NCI-H510A (cell line): ENCODE data around the gene RFX8.

ENCODE experiments used
- DNase-seq: peaks from one replicate; lab custom pipeline; 2025; lab: John Stamatoyannopoulos, UW

RFX8 gene

GRCh38 chr2:101410114-101410513 lies 64.8 kb downstream of the RFX8 start:
- DNase-seq = no peak

- DNase-seq = no peak
Observed at GRCh38 chr2:101409699-101410098, 65.2 kb downstream of the RFX8 start.

GRCh38 chr2:101408925-101409324 lies 66.0 kb downstream of the RFX8 start:
- no peak for DNase-seq

DNA sequence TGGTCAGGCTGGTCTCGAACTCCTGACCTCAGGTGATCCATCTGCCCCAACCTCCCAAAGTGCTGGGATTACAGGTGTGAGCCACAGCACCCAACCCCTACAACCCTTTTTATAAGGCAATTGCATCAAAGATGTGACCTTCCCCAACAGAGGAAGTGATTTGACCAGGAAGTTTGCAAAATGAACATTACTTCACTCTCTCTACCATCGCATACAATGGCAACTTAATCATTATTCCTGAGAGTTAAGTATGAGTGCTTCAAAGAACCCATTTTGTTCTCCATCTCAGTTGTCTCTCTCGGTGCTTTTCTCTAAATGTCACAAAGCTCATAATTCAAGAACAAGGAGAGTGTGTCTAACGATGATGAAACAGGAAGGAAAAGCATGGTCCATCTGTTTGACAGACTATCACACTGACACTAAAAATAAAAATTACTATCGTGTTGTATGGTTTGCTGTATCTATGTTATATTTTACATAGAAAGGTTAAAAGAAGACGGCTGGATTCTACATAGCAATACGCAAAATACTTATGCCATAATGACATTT lies 69.5 kb downstream of the RFX8 start:
- DNase-seq = no peak

- no peak for DNase-seq
Observed at GRCh38 chr2:101403745-101404144, 71.2 kb downstream of the RFX8 start.

GRCh38 chr2:101402630-101403029 lies 72.3 kb downstream of the RFX8 start:
- no peak for DNase-seq

GRCh38 chr2:101401906-101402305 lies 73.0 kb downstream of the RFX8 start:
- DNase-seq = no peak

GRCh38 chr2:101401326-101401665 lies 73.6 kb downstream of the RFX8 start:
- no peak for DNase-seq

DNA sequence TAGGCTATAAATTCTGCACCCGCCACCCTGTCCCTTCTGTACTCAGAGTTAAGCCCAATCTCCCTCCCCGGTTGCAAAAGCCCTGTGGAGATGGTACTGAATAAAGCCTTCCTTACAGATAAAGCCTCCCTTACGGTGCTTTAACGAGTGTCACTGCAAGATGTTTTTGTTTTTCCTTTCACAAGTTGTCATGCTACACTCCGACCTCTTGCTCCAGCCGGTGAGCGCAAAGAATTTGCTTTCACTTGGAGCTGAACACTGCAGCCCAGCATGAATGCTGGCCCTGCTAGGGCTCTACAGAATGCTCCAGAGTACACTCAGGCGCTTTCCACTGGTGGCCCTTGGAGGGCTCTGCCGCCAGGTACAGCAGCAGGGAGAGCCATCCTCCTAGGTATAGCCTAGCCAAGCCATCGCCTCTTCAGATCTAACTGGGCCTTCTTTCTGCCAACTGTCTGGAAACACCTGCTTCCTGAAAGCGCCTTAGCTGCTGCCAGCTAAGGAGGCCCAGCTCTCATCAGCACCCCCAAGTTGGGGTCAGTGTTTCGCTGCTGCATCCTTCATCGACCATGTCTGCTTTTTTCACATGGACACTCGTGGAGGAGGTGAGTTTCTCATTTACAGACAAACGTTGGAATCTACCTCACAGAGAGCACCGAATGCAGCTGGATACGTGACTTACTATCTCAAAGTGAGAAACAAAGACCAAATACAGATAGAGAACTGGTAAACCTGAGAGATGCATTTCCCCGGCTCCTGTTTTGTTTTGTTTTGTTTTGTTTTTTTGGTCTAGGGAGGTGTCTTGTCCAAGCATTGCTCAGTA lies 74.2 kb downstream of the RFX8 start:
- DNase-seq = no peak

- DNase-seq = no peak
Observed at GRCh38 chr2:101400048-101400447, 74.9 kb downstream of the RFX8 start.

DNA sequence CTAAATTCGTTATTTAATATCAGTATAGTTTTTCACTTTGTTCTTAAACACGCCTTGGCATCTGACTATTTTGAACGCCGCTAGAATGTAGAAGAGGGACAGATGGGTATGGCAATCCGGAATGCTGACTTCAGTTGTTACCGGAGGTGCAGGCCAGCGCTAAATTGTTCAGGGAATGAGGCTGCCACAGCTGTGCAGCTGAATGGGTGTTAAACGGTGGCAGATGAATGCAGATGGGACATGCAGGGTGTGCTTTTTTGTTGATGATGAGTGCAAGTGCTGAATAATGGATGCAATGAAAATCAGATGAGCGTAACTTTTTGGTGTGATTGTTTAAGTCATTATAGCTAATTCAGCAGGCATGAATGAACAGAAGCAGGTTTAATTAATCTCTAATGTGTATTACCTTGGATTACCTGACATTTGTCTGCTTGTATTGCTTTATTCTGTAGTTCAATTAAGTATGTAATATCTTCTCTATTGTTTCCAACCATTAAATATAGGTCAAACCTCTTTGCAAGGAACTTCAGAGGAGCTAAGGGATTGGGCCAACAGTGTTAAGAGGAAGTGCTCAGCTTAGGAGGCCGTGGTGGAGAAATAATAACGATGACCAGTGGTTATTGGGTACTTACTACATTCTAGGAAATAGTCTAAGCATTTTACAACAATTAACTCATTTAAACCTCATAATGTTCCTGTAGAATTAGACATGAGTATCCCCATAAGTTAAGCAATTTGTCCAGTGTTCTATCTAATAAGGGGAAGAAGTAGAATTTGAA lies 75.7 kb downstream of the RFX8 start:
- DNase-seq = no peak

DNA sequence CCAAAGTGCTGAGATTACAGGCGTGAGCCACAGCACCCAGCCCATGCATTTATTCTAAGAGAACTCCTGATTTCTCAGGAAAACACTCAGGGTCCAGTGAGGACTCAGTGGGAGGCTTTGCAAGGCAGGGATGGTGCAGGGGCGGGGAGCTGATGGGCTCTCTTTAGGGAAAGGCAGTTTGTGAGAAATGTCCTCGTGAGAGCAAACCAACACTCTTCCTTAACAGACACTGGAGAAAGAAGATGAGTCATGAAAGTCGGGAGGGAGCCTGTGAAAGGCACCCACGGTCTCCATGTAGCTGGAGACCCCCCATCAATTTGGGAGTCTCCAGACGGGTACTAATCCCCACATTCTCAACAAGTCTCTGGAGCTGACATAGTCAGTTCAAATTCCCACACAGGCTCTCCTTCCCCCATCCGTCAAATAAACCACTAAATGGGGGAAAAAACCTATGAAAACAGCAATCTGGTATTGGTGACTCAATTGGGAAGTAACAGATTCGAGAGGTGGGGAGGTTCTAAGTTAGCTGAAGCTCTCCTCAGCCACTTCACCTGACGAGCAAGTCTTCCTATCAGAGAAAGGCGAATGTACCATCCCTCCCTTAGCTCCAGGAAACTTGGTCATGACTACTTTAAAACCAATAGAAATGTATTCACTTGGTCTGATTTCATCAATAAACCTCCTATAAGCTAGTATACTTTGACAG lies 76.6 kb downstream of the RFX8 start:
- no peak for DNase-seq

DNA sequence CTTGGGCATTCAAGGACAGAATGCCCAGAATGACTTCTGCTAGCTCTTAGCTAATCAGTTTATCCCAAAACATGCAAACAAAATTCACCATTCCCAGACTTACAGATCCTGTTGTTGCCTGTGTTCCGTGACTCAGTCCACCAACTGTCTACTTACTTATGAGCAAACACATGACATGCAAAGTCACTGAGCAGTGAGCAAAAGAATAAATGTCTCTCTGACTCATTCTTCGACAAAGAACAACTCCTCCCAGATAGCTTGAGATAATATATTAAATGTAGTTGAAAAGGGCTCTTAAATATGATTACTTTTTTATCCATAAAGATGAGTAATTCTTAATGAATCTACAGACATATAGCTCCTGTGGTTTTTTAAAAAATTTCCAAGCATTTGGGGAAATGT lies 78.6 kb downstream of the RFX8 start:
- no peak for DNase-seq

- DNase-seq = no peak
Observed at GRCh38 chr2:101395545-101396315, 79.2 kb downstream of the RFX8 start.

DNA sequence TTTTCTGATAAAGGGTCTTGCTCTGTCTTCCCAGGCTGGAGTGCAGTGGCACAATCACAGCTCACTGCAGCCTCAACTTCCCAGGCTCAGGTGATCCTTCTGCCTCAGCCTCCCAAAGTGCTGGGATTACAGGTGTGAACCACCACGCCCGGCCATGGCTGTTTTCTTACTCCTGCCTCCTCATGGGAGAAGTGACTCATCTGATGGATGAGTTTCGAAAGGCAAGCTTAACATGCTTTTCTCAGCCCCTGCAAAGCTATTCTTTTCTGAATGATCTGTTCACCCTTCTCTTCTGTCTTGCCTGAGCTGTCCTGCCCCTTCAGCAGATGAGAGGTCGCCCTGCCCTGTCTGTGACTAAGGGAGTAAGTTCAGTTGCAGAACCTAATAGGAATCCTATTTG lies 86.7 kb downstream of the RFX8 start:
- no peak for DNase-seq

DNA sequence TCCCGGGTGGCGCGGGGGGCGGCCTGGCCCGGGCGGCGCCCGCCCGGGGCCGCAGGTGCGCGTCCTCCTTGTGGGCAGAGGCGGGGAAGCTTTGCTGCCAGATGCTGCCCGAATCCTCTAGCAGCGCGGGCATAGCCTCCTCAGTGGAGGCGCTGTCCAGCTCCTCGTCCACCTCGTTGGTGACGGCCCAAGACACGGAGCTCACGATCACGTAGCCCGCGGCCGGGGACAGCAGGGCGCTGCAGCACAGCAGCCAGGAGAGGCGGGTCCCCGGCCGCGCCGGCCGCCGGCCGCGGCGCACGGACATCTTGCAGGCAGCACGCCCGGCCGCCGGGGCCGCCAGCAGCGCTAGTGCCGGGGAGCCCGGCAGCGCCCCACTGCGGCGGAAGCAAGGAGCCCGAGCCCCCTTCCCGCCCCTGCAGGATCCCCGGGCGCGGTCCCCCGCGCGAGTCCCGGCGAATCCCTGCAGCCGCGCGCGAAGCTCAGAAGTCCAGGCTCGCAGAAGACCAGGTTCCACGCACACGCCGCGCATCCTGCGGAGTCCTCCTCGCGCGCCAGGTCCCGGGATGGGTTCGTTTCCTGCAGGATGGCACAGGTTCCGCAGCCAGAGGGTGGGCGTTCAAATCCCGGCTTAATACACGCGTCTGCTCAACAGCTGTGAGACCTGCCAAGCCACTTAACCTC lies 87.6 kb downstream of the RFX8 start, which contains the start of gene CREG2:
Gene CREG2, minus strand, starts transcription at position 353 of the 684 bp plus-strand sequence. Its CDS starts 46 bp downstream, at position 307.
- peak; percentile 43 for DNase-seq

- DNase-seq = no peak
Observed at GRCh38 chr2:101386599-101387150, 88.2 kb downstream of the RFX8 start.

GRCh38 chr2:101383016-101383541 lies 91.8 kb downstream of the RFX8 start:
- DNase-seq = no peak

DNA sequence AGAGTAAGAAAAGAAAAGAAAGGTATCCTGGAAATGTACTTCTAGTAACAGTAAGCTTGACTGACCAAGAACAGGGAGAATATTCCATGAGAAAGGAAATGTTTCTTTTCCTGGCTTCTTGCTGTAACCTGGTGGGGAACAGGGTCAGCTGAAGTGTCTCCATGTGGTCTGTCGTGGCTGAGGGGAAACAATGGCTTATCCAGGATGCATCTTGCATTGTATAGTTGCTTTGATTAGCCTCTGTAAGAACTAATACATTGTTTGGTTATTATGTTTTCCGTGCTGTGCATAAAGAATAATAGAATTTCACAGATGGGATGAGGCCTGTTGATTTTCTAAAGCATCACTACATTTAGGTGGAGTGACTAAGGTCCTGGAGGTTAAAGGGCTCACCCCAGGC lies 92.5 kb downstream of the RFX8 start:
- DNase-seq = no peak

DNA sequence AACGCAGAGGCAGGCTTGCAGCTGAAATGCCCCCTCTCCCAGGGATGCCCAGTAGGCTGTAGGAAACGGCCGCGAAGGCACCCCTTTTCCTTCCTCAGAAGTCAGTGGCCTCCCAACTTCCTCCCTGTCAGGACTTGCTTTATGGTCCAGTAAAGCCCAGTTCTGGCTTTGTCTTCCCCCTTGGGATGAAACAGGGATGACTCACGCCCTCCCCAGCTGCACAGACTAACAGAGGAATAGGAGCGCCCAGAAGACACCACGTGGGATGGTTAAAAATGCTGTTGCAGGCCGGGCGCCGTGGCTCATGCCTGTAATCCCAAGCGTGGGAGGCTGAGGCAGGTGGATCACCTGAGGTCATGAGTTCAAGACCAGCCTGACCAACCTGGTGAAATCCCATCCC lies 94.5 kb downstream of the RFX8 start:
- no peak for DNase-seq

- DNase-seq = no peak
Observed at GRCh38 chr2:101379091-101379490, 95.8 kb downstream of the RFX8 start.
